Endothelial cell of umbilical vein (primary cell): ENCODE data around the gene ATXN1. TPM values are rescaled to one million over a fixed set of nuclear protein-coding genes. Genes with fewer than 3 reads are reported as not detected.

Experiments used
- BruUV-seq: library from RNA; stranded (reverse); fragments of 400-500 nt; replicated peaks from 2 replicates; lab custom pipeline; 2021; lab: Mats Ljungman, UMichigan
- CTCF ChIA-PET: fragments of 300-600, 350-600 bp; sonication (Branson Sonifier 250); formaldehyde crosslinking; loops from one replicate; lab custom pipeline; 2021; ENCODE audit warnings: antibody characterized with exemption, inconsistent platforms; lab: Charles Lee
- POLR2A ChIA-PET: fragments of 300-600, 350-600 bp; sonication (Branson Sonifier 250); formaldehyde crosslinking; loops from one replicate; lab custom pipeline; 2021; ENCODE audit warnings: antibody characterized with exemption, inconsistent platforms; lab: Charles Lee
- DNase-seq: peaks from one replicate; pipeline ENCODE4 v3.0.0-alpha.2; 2011; ENCODE audit warnings: low read depth, low spot score
- FAIRE-seq: peaks from 2 replicates; lab custom pipeline; 2011; peaks lifted over from hg19 to GRCh38; lab: Jason Lieb, UNC
- H2AFZ ChIP-seq: 2 replicates; pipeline ENCODE4 v1.6.0; 2012; ENCODE audit warnings: low read depth, low read length, control low read depth, inconsistent platforms
- H3K27ac ChIP-seq: 2 replicates; pipeline ENCODE4 v1.5.1; 2011; ENCODE audit warnings: low read depth, mild to moderate bottlenecking, control low read depth, low read length, moderate library complexity; ENCODE audit not compliant: insufficient read depth
- H3K27me3 ChIP-seq, 2 experiments: 2 replicates each; pipeline versions ENCODE4 v1.6.0 to v1.6.1; 2011; ENCODE audit warnings: low read length in 2 of 2, mixed read lengths in 1 of 2; ENCODE audit not compliant: control insufficient read depth in 2 of 2, insufficient read depth in 2 of 2
- H3K36me3 ChIP-seq, 2 experiments: 2 replicates in 1 of 2; 3 replicates in 1 of 2; pipeline ENCODE4 v1.5.1; 2011; ENCODE audit warnings: low read length in 2 of 2, mild to moderate bottlenecking in 1 of 2, moderate library complexity in 1 of 2; ENCODE audit not compliant: control insufficient read depth in 2 of 2, insufficient read depth in 2 of 2; ENCODE audit errors: extremely low read depth in 1 of 2
- H3K4me1 ChIP-seq: 3 replicates; pipeline ENCODE4 v1.5.1; 2011; ENCODE audit warnings: mild to moderate bottlenecking, low read length; ENCODE audit not compliant: control insufficient read depth, insufficient read depth; ENCODE audit errors: extremely low read depth
- H3K4me2 ChIP-seq: 2 replicates; pipeline ENCODE4 v1.6.1; 2011; ENCODE audit warnings: low read length, control low read depth, mixed read lengths; ENCODE audit not compliant: insufficient read depth
- H3K4me3 ChIP-seq, 3 experiments: fragments of 200-600 bp in 1 of 3; sonication (generic), shearing (Covaris generic) in 1 of 3; replicated peaks in 1 of 3; 2 replicates each; pipeline ENCODE4 v1.5.1; 2011 to 2016; ENCODE audit warnings: control low read depth in 3 of 3, low read length in 3 of 3, mild to moderate bottlenecking in 2 of 3, inconsistent platforms in 1 of 3, low read depth in 1 of 3, moderate library complexity in 1 of 3; ENCODE audit not compliant: insufficient read depth in 1 of 3
- H3K79me2 ChIP-seq: 2 replicates; pipeline ENCODE4 v1.6.0; 2012; ENCODE audit warnings: low read length, inconsistent platforms; ENCODE audit not compliant: control insufficient read depth, insufficient read depth
- H3K9ac ChIP-seq: replicated peaks from 2 replicates; pipeline ENCODE3; 2011; ENCODE audit warnings: low read length, control low read depth; ENCODE audit not compliant: insufficient read depth; ENCODE audit errors: extremely low read depth
- H3K9me1 ChIP-seq: replicated peaks from 3 replicates; pipeline ENCODE4 v1.6.0; 2011; ENCODE audit warnings: mild to moderate bottlenecking, low read length; ENCODE audit not compliant: control insufficient read depth, insufficient read depth; ENCODE audit errors: extremely low read depth
- H3K9me3 ChIP-seq: replicated peaks from 2 replicates; pipeline ENCODE4 v1.5.1; 2012; ENCODE audit warnings: low read length, inconsistent platforms; ENCODE audit not compliant: control insufficient read depth, insufficient read depth
- H4K20me1 ChIP-seq: replicated peaks from 2 replicates; pipeline ENCODE3; 2011; ENCODE audit warnings: mild to moderate bottlenecking, low read length; ENCODE audit not compliant: control insufficient read depth, insufficient read depth; ENCODE audit errors: extremely low read depth
- EZH2 ChIP-seq: IDR thresholded peaks from 2 replicates; pipeline ENCODE4 v1.6.1; 2012; ENCODE audit warnings: borderline replicate concordance, low read depth, mild to moderate bottlenecking, moderate library complexity, low read length, inconsistent platforms; ENCODE audit not compliant: severe bottlenecking
- FOS ChIP-seq: IDR thresholded peaks from 2 replicates; pipeline ENCODE4 v1.6.1; 2011; ENCODE audit warnings: mild to moderate bottlenecking, low read length, moderate library complexity, borderline replicate concordance; ENCODE audit not compliant: insufficient read depth
- GATA2 ChIP-seq: IDR thresholded peaks from 2 replicates; pipeline ENCODE4 v1.7.0; 2011; ENCODE audit warnings: low read depth, mild to moderate bottlenecking, moderate library complexity, mixed read lengths, low read length; ENCODE audit not compliant: insufficient read length, insufficient read depth
- JUN ChIP-seq: IDR thresholded peaks from 2 replicates; pipeline ENCODE4 v1.6.1; 2011; ENCODE audit warnings: borderline replicate concordance, low read depth; ENCODE audit not compliant: insufficient read length, insufficient read depth
- MAX ChIP-seq: IDR thresholded peaks from 2 replicates; pipeline ENCODE4 v1.6.1; 2011; ENCODE audit not compliant: insufficient read depth, insufficient read length
- MYC ChIP-seq: IDR thresholded peaks from one replicate; pipeline ENCODE4 v1.6.1; 2011; ENCODE audit warnings: mild to moderate bottlenecking, low read depth, low read length
- POLR2A ChIP-seq: IDR thresholded peaks from 2 replicates; pipeline ENCODE4 v1.6.1; 2012; ENCODE audit warnings: low read depth, mild to moderate bottlenecking, control low read depth, low read length
- POLR2AphosphoS5 ChIP-seq: IDR thresholded peaks from 2 replicates; pipeline ENCODE4 v1.6.1; 2012; ENCODE audit warnings: low read depth, mild to moderate bottlenecking, control low read depth, low read length, moderate library complexity; ENCODE audit not compliant: insufficient read depth
- dilution Hi-C: fragments of 300-500 bp; cut with MboI; formaldehyde crosslinking; loops from one replicate; pipeline ENCODE4 v1.15.0; 2019; ENCODE audit warnings: low sequenced_read_pairs; ENCODE audit not compliant: extremely low pct_ligation_motif_present
- intact Hi-C: fragments of 100-400 bp; cut with micrococcal nuclease; formaldehyde crosslinking; loops from one replicate; pipeline ENCODE4 v1.10.0; 2022
- polyA plus RNA-seq, 4 experiments: library from polyadenylated mRNA; depleted of rRNA in 3 of 4; stranded (reverse) in 3 of 4; unstranded in 1 of 4; fragments of >200 nt; gene quantifications; 2 replicates each; pipeline versions ENCODE4 v1.2.1 to v1.2.3, GENCODE V29; 2011 to 2012; ENCODE audit warnings: missing spikeins in 1 of 4
- total RNA-seq: library from RNA; stranded (reverse); gene quantifications from 2 replicates; pipeline ENCODE4 v1.2.3, GENCODE V29; 2021
- TF ChIP-seq, protein P1 (sequence below), 2 donors: IDR thresholded peaks; 1 replicate in 1 of 2; 2 replicates in 1 of 2; pipeline ENCODE4 v1.5.1; 2011; ENCODE audit warnings: low read length in 2 of 2, mild to moderate bottlenecking in 2 of 2, moderate library complexity in 2 of 2, control low read depth in 1 of 2, inconsistent platforms in 1 of 2, low read depth in 1 of 2; ENCODE audit not compliant: insufficient read depth in 1 of 2; ENCODE audit errors: extremely low read depth in 1 of 2

ATXN1 gene
- total and polyA plus RNA-seq, 2 donors (not counting 3 experiments of a cell fraction or from before 2014, with no cell fraction given) = 16.4 to 33.0 TPM

GRCh38 chr6:16596616-16597331, 164.5 kb downstream of the ATXN1 start:
- intact Hi-C loops = no loop called here
- Histone ChIP-seq H3K9ac (no peak overlapping the region), H3K79me2 (no peaks in the 10 kb centered on the region), H4K20me1 (no peaks in the 10 kb centered on the region), H3K27me3 (no peaks in the 10 kb centered on the region), H3K4me2 (no peak overlapping the region), H3K9me3 (no peaks in the 10 kb centered on the region), H3K36me3 (no peaks in the 10 kb centered on the region), H3K27ac (no peak overlapping the region), H3K4me1 (no peaks in the 10 kb centered on the region), H3K9me1 (no peaks in the 10 kb centered on the region), H3K4me3 (no peak overlapping the region), H2AFZ (no peak overlapping the region)
- DNase-seq (no peak), FAIRE-seq (no peak)
- dilution Hi-C loops = no loop called here
- POLR2A ChIA-PET = no interaction called here
- no TSS peak for BruUV-seq
- CTCF ChIA-PET = no interaction called here
- no peak for TF ChIP-seq EZH2
- no peak for TF ChIP-seq MYC
- no peak for TF ChIP-seq GATA2
- TF ChIP-seq MAX = no peak
- TF ChIP-seq POLR2AphosphoS5 = no peak
- TF ChIP-seq, protein P1, sequence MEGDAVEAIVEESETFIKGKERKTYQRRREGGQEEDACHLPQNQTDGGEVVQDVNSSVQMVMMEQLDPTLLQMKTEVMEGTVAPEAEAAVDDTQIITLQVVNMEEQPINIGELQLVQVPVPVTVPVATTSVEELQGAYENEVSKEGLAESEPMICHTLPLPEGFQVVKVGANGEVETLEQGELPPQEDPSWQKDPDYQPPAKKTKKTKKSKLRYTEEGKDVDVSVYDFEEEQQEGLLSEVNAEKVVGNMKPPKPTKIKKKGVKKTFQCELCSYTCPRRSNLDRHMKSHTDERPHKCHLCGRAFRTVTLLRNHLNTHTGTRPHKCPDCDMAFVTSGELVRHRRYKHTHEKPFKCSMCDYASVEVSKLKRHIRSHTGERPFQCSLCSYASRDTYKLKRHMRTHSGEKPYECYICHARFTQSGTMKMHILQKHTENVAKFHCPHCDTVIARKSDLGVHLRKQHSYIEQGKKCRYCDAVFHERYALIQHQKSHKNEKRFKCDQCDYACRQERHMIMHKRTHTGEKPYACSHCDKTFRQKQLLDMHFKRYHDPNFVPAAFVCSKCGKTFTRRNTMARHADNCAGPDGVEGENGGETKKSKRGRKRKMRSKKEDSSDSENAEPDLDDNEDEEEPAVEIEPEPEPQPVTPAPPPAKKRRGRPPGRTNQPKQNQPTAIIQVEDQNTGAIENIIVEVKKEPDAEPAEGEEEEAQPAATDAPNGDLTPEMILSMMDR (IDR thresholded peaks at IDR 0.05; ENCODE audit: extremely low read depth in 1 of 2, insufficient read depth in 1 of 2, low read depth in 1 of 2, low read length in 2 of 2) = no peak
- no peak for TF ChIP-seq POLR2A
- no peak for TF ChIP-seq JUN
- no peak for TF ChIP-seq FOS
